Endothelial cell of hepatic sinusoid (primary cell): ENCODE measurements around the gene BLVRA.

Source experiments
- in situ Hi-C: cut with HindIII; loops from 2 replicates; pipeline ENCODE4 v1.10.0; 2017; ENCODE audit warnings: low sequenced_read_pairs

The BLVRA gene

GRCh38 chr7:43851805-43852204 lies 93.3 kb downstream of the BLVRA start:
- in situ Hi-C loops = no loop called here

- in situ Hi-C loops = no loop called here
These were observed 96.7 kb downstream of the BLVRA start for GRCh38 chr7:43855176-43855575.

- in situ Hi-C loops = no loop called here
These were observed 97.8 kb downstream of the BLVRA start for GRCh38 chr7:43856316-43856715.
